Stimulated activated CD4-positive, alpha-beta T cell treated with anti-CD3 and anti-CD28 coated beads, Interleukin-1b, Interleukin-23, amount 100 ng/mL, for 24 hours (primary cell): ENCODE measurements around the gene GAST.
"Not testable (repeated sequence)": the region's sequence is repeated elsewhere in the genome, so short reads cannot be mapped to it uniquely, and the experiment has no call there.

Source experiments
- DNase-seq, 4 experiments: peaks; one replicate each; pipeline ENCODE4 v3.0.0-alpha.2; 2020; ENCODE audit warnings: low read depth in 4 of 4, low spot score in 1 of 4

Gene GAST

DNA sequence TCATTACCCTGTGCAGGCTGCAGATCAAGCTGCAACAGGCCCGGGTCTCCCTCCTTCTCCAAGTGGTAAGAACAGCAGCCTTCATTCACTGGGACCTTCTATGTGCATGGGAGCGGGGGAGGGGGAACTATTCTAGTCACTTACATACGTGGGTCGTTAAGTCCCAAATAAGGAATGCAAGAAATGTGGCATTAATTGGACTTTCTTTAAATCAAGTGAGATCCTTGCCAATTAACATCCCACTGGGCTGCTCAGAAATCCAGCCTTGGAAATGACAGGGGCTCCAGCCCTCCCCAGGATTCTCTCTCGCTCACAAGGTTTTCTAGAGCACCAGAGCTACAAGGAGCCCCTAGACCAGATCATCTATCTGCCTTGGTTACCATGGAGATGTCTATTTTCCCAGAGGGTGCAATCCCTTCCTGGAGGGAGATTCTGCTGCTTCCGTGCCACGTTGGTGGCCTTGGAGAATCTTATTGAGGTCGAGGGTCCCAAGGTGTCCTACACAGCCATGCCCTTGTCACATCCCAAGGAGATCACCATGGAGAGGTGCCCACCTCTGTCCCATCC lies 28.6 kb upstream of the GAST start:
- DNase-seq: no peak

- no peak for DNase-seq
Observed at GRCh38 chr17:41684035-41684434, 28.1 kb upstream of the GAST start.

DNA sequence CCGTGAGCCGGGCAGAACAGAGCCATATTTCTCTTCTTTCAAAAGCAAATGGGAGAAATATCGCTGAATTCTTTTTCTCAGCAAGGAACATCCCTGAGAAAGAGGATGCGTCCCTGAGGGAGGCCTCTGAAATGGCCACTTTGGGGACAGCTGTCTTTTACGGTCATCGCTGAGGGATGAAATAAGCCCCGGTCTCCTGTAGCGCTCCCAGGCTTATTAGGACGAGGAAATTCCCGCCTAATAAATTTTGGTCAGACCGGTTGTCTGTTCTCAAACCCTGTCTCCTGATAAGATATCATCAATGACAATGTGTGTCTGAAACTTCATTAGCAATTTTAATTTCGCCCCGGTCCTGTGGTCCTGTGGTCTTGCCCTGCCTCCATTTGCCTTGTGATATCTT lies 26.4 kb upstream of the GAST start:
- DNase-seq: not testable (repeated sequence)

DNA sequence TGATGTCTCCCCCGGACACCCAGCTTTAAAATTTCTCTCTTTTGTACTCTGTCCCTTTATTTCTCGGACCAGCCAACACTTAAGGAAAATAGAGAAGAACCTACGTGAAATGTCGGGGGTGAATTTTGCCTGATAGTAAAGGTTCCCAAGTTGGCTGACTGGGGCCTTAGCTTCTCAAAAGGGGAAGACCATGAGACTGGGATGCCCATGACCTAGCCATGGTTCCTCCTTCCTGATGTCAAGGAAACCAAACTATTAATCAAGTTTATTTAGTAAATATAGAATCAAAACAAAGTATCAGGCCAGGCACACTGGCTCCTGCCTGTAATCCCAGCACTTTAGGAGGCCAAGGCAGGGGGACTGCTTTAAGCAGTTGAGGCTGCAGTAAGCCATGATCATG lies 25.9 kb upstream of the GAST start:
- no peak for DNase-seq

- DNase-seq: no peak
Observed at GRCh38 chr17:41687828-41688640, 24.1 kb upstream of the GAST start.

- peak; percentile 100 for DNase-seq
Observed at GRCh38 chr17:41688641-41689496, 23.3 kb upstream of the GAST start, which contains the start of gene EIF1. Gene EIF1 (plus strand): TSS chr17:41688885. CDS start chr17:41689039, 154 bp downstream.

DNA sequence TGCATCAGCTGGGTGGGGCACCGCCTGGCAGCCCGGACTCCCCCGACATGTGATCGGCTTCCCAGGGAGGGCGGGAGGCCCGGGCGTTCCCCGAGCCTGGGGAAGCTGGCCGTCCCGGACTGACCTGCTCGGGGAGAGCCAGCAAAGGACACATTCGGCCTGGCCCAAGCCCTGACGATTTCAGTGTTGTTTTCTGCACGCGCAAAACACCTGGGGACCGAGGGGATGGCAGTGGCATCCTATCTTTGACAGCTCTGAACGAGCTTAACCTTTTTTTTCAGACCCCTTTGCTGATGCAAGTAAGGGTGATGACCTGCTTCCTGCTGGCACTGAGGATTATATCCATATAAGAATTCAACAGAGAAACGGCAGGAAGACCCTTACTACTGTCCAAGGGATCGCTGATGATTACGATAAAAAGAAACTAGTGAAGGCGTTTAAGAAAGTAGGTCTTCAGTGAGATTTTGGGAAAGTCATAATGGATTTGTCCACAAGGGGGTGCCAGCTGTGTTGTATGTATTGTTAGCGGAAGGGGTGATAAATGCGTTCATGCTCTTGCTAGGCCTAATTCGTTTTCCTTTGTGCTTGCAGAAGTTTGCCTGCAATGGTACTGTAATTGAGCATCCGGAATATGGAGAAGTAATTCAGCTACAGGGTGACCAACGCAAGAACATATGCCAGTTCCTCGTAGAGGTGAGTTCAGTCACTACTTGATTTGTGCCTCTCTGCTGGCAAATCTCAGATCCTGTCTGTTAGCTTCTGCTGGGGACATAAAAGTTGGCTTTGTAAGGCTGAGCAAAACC lies 22.4 kb upstream of the GAST start:
- DNase-seq: peak in 3 of 4 experiments; percentile 39 to 45 (median 39)

DNA sequence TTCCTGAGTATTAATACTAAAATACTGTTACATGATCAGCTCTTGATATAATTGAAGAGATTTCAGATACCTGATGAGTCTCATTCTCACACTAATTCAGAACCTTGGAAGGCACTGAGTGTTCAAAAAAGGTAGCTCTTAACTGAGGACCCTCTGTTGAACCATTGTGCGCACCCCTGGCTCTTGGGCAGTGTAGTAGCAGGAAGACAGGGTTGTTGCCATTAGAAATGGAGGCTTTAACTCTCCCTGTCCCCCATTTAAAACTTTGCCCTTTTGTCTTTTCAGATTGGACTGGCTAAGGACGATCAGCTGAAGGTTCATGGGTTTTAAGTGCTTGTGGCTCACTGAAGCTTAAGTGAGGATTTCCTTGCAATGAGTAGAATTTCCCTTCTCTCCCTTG lies 21.6 kb upstream of the GAST start:
- DNase-seq: no peak

- no peak for DNase-seq
Observed at GRCh38 chr17:41691031-41691777, 20.9 kb upstream of the GAST start.

GRCh38 chr17:41692722-41693521 lies 19.2 kb upstream of the GAST start:
- no peak for DNase-seq

DNA sequence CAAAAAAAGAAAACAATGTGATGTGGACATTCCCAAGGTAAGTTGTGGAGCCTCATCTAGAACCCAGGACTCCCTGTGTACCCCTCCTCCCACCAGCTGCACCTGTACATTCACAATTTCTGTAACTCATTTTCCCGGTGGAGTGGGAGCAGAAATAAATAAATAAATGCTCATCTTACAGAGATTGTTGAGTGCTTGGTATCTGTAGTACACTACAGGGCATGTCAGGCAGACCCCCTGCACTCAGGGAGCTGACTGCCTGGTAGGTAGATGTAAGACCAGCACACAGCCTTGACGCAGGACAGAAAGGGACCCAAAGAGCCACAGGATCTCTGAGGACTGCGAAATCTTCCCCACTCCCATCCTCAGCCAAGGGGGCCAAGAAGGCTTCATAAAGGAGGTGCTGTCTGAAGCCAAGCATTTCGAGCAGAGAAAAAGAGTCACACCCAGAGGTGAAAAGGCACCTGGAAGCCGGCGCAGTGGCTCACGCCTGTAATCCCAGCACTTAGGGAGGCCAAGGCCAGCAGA lies 16.9 kb upstream of the GAST start:
- no peak for DNase-seq

DNA sequence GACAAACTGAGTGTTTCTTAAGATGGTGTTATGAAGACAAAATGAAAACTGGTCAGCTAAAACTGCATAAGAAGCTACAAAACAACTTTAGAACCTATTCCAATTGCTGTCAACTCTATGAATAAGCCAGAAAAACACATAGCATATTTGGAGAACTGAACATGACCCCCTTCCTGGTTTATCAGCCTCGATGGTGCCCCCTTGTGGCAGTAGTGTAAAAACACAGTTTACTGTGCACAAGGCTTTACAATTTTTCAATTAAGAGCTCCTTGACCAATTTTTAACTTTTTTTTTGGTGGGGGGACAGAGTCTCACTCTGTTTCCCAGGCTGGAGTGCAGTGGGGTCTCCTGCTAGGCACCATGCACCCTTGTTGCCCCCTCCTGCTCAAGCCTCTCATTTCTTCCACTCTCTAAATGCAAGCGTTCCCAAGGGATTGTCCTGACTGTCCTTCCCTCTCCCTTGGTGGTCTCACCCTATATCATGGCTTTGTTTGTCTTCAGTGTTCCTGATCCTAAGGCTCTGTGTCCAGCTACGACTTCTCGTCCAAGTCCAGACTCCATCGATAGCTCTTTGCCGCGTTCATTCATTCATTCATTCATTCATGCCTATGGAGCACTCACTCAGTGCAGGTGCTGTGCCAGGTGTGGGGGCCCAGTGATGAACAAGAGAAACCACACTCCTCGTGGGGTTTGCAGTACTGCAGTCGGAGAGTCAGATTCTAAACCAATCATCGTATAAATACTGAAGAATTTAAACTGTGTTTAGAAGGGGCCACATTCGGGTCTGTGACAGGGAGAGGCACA lies 16.0 kb upstream of the GAST start:
- DNase-seq: peak; percentile 56 to 74 (median 66)

DNA sequence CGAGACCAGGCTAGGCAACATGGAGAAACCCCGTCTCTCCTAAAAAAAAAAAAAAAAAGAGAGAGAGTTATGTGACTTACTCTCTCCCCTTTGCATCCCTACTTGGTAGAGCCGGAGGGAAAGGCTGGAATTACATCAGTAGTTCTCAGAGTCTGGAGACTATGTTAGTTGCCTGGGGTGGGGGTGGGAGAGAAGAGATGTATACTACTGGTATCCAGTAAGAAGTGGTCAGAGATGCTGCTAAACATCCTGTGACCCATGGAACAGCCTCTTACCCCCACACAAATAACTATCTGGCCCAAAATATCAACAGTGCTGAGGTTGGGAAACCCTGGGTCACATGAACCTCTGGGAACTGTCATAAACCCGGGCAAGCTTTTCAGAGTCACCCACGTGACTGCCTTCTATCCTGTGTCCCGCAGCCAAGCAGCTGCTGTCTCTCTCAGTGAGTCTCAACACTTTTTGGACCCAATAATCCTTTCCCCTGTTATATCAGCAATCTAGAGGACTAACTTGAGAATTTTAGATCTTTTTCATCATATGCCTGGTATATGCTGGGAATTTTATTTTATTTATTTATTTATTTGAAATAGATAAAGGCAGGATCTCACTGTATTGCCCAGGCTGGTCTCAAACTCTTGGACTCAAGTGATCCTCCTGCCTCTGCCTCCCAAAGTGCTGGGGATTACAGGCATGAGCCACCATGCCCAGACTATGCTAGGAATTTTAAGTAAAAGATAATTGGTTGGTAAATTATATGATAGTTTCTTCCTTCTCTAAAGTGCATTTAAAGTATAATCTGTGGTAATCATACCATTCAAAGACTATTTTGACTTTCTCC lies 14.8 kb upstream of the GAST start:
- DNase-seq: no peak

GRCh38 chr17:41700843-41701242 lies 11.3 kb upstream of the GAST start:
- not testable (repeated sequence) for DNase-seq

DNA sequence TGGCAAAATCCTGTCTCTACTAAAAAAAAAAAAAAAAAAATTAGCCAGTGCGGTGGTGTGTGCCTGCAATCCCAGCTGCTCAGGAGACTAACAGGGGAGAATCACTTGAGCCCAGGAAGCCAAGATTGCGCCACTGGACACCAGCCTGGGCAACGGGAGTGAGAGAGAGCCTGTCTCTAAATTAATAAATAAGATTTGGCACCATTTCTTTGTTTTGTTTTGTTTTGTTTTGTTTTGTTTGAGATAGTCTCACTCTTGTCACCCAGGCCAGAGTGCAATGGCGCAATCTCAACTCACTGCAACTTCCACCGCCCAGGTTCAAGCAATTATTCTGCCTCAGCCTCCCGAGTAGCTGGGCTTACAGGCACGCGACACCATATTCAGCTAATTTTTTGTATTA lies 9.4 kb upstream of the GAST start:
- DNase-seq: no peak

GRCh38 chr17:41705271-41705991 lies 6.7 kb upstream of the GAST start:
- DNase-seq: no peak
